ENCODE measurements around the gene LZTR1.
"Not testable (repeated sequence)": the region's sequence is repeated elsewhere in the genome, so short reads cannot be mapped to it uniquely, and the experiment has no call there.

Gene LZTR1

GRCh38 chr22:20966883-20967696 lies 15.0 kb upstream of the LZTR1 start, which contains the start of gene AIFM3:
TSS of gene AIFM3 (plus strand) at chr22:20967255. CDS start at chr22:20967945, 690 bp downstream.
- no peak for DNase-seq

DNA sequence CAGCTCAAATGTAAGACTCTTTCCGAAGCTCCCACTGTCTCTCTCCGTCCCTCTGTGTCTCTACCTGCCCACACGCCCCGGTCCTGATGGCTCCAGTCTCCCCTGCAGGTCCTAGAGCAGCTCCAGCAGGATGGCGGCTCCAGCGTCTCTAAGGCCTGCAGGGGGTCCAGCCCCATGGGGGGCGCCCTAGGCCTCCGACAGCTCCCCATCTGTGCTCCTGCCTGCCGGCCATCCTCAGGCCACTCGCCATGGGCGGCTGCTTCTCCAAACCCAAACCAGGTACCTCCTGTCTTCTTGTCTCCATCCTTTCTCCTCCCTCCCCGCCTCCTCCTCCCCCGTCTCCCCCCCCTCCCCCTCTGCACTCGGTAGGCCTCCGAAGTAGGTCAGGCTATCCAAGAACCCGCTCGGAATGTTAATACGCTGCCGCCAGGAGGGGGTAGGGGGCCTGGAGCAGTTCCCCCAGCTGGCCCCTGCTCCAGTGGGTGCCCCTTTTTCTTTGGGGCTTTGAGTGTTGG lies 14.3 kb upstream of the LZTR1 start:
- DNase-seq: no peak

- no peak for DNase-seq
Measured at GRCh38 chr22:20968281-20968977, 13.7 kb upstream of the LZTR1 start.

GRCh38 chr22:20970939-20971657 lies 11.0 kb upstream of the LZTR1 start:
- no peak for DNase-seq

GRCh38 chr22:20972014-20972694 lies 9.9 kb upstream of the LZTR1 start:
- DNase-seq: not testable (repeated sequence)

- DNase-seq: no peak
Measured at GRCh38 chr22:20972933-20973577, 9.0 kb upstream of the LZTR1 start.

DNA sequence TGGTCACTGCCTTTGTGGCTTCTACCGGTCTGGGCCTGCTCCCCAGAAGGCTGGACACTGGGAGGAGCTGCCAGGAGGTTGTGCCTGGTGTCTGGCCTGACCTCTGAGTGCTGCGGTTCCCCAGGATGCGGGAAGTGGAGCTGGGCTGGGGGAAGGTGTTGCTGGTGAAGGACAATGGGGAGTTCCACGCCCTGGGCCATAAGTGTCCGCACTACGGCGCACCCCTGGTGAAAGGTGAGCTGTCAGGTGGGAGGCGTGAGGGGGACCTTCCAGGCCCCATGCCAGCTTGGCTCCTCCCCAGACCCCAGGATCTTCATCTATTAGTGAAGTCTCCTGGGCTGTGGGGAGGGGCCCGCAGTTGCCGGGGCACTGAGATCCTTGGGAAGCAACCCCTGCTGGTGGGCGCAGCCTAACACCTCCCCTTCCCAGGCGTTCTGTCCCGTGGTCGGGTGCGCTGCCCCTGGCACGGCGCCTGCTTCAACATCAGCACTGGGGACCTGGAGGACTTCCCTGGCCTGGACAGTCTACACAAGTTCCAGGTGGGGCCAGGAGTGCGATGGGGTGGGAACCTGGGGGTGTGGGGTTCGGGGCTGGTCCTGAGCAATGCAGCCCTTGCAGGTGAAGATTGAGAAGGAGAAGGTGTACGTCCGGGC lies 8.3 kb upstream of the LZTR1 start:
- no peak for DNase-seq

DNA sequence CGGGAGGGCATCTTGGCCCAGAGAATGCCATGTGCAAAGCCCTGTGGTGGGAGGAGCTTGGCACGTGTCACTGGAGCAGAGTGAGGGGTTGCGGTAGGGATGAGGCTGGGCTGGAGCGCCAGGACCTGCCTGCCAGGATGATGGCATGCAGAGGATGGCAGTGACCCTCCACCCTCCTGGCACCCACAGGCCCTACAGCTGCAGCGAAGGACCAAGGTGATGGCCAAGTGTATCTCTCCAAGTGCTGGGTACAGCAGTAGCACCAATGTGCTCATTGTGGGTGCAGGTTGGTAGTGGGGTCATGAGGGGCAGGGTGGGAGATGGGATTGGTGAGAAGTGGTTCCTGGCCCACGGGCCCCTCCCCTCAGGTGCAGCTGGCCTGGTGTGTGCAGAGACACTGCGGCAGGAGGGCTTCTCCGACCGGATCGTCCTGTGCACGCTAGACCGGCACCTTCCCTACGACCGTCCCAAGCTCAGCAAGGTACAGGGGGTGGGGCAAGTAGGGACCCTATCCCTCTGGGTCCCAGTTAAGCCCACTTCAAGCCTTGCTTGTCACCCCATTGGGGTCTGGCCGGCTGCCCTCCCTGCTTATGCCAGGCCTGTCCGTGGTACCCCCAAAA lies 7.7 kb upstream of the LZTR1 start:
- DNase-seq: no peak

DNA sequence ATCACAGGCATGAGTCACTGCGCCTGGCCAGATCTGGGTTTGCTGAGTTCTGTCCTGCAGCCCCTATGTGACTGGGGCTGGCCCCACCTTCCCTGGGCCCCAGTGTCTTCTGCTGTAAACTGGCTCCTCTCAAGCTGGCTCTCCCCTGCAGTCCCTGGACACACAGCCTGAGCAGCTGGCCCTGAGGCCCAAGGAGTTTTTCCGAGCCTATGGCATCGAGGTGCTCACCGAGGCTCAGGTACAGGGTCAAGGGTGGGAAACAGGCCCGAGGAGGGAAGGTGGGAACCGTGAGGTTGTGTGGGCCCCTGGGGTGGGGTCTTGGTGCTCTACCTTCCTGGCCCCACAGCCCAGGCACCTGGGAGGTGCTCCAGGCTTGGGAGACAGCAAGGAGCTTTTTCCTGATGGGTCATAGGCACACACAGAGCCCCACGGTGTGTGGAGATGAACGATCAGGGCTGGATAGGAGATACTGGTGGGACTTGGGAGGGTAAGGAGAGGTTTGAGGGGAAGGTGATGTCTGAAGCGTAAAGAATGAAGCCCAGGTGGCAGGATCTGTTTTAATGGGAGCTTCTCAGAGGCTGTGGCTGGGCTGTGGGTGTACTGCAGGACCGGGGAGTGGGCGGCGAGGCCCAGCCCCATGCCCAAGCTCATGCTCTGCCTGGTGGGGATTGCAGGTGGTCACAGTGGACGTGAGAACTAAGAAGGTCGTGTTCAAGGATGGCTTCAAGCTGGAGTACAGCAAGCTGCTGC lies 6.4 kb upstream of the LZTR1 start:
- DNase-seq: no peak

GRCh38 chr22:20976291-20976877 lies 5.7 kb upstream of the LZTR1 start:
- no peak for DNase-seq

DNA sequence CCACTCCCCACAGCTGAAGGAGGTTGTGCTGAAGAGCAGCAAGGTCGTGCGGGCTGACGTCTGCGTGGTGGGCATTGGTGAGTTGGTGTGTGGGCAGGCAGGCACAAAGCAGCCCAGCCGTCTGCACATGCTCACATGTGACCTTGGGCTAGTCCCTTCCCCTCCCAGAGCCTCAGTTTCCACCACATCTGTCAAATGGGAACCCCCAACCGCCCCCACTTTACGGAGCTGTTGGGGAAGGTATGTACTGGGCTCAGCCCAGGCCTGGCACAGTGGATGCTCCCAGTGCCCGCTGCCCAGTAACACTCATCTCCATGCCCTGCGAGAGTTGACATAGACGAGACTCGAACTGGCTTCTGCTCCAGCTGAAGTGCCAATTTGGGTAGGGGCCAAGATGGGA lies 5.1 kb upstream of the LZTR1 start:
- DNase-seq: no peak

GRCh38 chr22:20977516-20978170 lies 4.5 kb upstream of the LZTR1 start:
- DNase-seq: no peak

DNA sequence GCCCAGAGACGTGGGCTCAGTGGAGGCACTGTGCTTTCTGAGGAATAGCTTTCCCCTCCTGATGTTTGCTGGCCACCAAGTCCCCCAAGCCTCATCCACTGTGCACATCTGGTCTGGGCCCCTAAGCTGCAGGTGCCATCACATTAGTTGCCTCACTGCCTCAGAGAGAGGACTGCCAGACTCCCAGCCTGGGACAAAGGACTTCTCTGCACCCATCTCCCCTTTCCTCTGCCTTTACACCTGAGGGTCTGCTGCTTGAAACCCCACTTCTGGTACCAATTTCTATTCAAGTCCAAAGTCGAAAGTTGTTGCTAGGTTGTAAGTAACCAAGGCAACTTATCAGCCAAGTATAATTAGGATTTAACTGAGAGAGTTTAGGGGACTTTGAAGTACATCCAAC lies 3.7 kb upstream of the LZTR1 start:
- DNase-seq: no peak

GRCh38 chr22:20979243-20979809 lies 2.8 kb upstream of the LZTR1 start:
- DNase-seq: no peak

GRCh38 chr22:20979940-20980453 lies 2.1 kb upstream of the LZTR1 start:
- no peak for DNase-seq

DNA sequence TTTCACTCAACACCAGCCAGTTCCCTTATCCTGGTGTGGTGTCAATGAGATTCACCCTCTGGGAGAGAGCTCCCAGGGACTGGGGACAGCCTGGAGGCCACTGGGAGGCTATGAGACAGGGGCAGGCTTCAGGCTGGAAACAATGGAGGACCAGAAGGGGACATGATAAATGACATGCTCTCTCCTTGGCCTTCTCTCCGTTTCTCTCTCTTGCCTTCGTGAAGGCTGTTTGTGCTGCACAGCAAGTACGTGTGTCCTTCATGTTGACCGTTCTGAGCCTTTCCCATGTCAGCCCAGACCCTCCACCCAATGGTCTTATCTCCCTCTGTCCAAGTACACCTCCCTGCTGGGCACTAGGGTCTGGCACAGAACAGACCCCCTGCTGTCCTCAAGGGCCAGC lies 1.6 kb upstream of the LZTR1 start:
- no peak for DNase-seq

DNA sequence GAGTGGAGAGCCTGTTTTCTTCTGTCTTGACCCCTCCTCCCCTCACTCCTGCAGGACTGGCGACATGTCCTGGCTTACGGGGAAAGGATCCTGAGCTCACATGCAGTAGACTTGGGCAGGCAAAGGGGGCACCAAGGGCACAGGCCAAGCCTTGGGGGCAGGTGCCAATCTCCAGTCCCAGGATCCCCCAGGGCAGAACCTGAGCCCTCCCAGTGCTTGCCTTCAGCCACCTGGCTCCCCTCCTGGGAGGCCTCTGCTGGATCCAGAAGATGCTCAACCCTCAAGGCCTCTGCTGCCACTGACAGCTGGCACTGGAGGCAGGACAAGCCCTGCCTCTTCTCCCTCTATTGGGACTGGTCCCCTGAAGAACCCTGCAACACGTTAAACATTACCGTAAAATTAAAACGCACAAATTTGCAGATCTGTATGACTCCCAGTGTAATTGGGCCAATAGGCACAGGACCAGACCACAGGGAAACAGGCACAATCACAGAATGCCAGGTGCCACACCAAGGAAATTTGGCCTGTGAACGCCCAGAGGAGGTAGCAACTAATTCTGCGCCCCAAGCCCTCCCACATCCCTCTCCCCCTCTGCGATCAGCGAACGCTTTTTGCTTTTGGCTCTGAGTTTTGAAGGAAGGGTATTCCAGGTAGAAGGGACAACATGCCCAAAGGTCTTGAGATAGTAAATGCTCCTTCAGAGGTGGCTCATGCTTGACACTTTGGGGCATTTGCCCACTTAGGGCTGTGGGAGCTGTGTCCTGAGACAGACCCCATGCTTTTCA lies 967 bp upstream of the LZTR1 start:
- DNase-seq: no peak

- no peak for DNase-seq
Measured at GRCh38 chr22:20982563-20982882, 426 bp downstream of the LZTR1 start.
